ENCODE data around the gene KCNAB3. TPM values are rescaled to one million over a fixed set of nuclear protein-coding genes. Genes with fewer than 3 reads are reported as not detected.

The KCNAB3 gene
- total and polyA plus RNA-seq, 9 of the 15 experiments (the other 6 are each of a cell fraction or from before 2014, with no cell fraction given): 0.03 to 2.5 (median 1.1) TPM

GRCh38 chr17:7930841-7931631, 1.4 kb upstream of the KCNAB3 start:
- H3K27ac ChIP-seq (ENCODE audit: extremely low read depth, low read depth, low read length): peak overlapping the region; percentile 74
- no peaks in the 10 kb centered on the region for H3K9me1 ChIP-seq (ENCODE audit: control insufficient read depth, insufficient read depth, low read length)
- DNase-seq (ENCODE audit: extremely low read depth in 1 of 4, low spot score in 3 of 4) (no peak), ATAC-seq (no peak), FAIRE-seq (no peak)
- peak overlapping the region; percentile 89; the same call in 1 of the 2 replicates for H2AFZ ChIP-seq (ENCODE audit: low read depth, low read length)
- H3K4me1 ChIP-seq (replicated peaks in 1 of 2; ENCODE audit: control insufficient read depth in 2 of 2, insufficient read depth in 2 of 2, low read length in 2 of 2): peaks cover 10 to 12% of the 10 kb centered on the region in 2 experiments; a peak in 3 of 5 replicates
- WGBS (ENCODE audit: insufficient coverage, low coverage, missing lambda C conversion rate): 42% methylated on average over 12 of the region's 20 CpGs
- H3K9ac ChIP-seq (ENCODE audit: insufficient read depth in 1 of 2, low read depth in 2 of 2, low read length in 2 of 2): peak overlapping the region; percentile 94 to 99
- TSS peak; percentile 86 for BruUV-seq (replicated peaks)
- TF ChIP-seq, protein P1, sequence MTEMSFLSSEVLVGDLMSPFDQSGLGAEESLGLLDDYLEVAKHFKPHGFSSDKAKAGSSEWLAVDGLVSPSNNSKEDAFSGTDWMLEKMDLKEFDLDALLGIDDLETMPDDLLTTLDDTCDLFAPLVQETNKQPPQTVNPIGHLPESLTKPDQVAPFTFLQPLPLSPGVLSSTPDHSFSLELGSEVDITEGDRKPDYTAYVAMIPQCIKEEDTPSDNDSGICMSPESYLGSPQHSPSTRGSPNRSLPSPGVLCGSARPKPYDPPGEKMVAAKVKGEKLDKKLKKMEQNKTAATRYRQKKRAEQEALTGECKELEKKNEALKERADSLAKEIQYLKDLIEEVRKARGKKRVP (CRISPR knock-in tag; IDR thresholded peaks at IDR 0.05): no peak
- TF ChIP-seq DDX20 (tag; IDR thresholded peaks at IDR 0.05; ENCODE audit: low read depth): no peak
- TF ChIP-seq CBFA2T3 (IDR thresholded peaks at IDR 0.05): no peak
- TF ChIP-seq KDM5B (IDR thresholded peaks at IDR 0.05; ENCODE audit: insufficient replicate concordance, low read depth, low read length): peak; percentile 2
- H3K36me3 ChIP-seq (ENCODE audit: control insufficient read depth, insufficient read depth, low read length): peaks cover 21% of the 10 kb centered on the region; the same call in 1 of the 3 replicates
- H3K79me2 ChIP-seq (ENCODE audit: control insufficient read depth, insufficient read depth, low read length): peaks cover 38% of the 10 kb centered on the region
- H4K20me1 ChIP-seq (replicated peaks; ENCODE audit: control insufficient read depth, insufficient read depth, low read length): no peaks in the 10 kb centered on the region; the same call in 1 of the 2 replicates
- POLR2A ChIA-PET: interaction anchor here (0.5 to 2.6 kb wide), 8 partner anchors 10 to 244 kb away, joined by 3 to 14 read pairs (median 4); partner anchors contain the start of gene TP53
- in situ Hi-C loops (cut with MboI) (no loop called here), intact Hi-C loops (cut with micrococcal nuclease) (no loop called here)
- H3K4me2 ChIP-seq (ENCODE audit: insufficient read depth, low read length): peak overlapping the region; percentile 100
- H3K9me3 ChIP-seq (replicated peaks; ENCODE audit: control insufficient read depth, insufficient read depth, low read depth, low read length): no peaks in the 10 kb centered on the region
- CTCF ChIA-PET (ENCODE audit: low intra/inter-chr PET ratio): no interaction called here
- peak overlapping the region; percentile 87 for H3K4me3 ChIP-seq
- H3K27me3 ChIP-seq (ENCODE audit: control insufficient read depth in 2 of 2, insufficient read depth in 2 of 2, low read length in 2 of 2): no peaks in the 10 kb centered on the region

Measured in K562 (cell line).